Epidermal melanocyte (primary cell): ENCODE measurements around the gene MTMR11.

Experiments
- DNase-seq: peaks from one replicate; pipeline ENCODE4 v3.0.0; 2011; ENCODE audit warnings: low spot score; ENCODE audit not compliant: insufficient read length

Gene MTMR11

DNA sequence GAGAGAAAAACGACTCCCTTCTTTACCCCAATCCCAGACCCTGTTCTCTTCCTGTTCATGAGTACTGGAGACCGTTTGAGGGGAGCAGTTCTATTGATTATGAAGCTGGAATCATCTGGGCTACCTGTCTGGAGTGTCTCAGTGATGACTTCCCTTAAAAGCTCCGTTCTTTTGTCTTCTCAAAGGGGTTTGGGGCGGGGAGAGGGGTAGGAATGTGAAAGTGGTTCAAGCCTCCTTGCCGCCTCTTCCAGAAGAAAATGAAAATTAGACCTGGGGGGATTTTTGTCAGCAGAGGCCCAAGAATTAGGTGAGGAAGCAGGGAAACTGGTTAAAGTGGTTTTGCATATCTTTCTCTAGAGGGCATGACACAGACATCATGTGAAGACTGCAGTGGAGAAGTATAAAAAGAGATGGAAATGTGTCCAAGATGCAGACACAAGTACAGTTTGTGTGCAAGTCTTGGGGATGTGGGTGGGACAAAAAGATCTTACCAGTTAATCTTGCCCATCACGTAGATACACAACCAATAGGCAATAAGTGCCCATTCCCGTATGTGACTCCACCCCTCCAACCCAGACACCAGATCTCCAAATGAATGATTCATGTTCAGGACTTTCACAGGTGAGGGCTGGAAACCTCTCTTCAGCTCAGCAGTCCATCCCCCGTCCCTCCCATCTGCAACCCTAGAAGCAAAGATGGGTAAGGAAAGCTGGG lies 470 bp upstream of the MTMR11 start:
- no peak for DNase-seq

DNA sequence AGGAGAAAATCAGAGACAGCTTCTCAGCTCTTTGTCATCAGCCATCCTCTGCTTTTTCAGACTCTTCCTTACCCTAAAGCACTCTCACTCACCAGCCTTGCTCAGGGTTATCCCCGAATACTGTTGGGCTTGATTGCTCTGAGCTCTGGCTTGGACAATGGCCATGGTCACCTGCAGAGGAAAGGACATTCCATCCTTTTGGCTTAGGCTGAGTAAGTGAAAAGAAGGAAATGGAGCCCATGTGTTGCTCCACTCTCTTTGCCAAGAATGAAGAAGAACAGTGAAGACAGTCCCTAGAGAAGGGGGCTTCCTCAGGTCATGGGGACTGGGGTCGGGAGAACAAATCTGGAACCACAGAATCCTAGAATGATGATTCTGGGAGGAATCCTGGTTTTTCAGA lies 2.3 kb downstream of the MTMR11 start:
- DNase-seq = no peak

DNA sequence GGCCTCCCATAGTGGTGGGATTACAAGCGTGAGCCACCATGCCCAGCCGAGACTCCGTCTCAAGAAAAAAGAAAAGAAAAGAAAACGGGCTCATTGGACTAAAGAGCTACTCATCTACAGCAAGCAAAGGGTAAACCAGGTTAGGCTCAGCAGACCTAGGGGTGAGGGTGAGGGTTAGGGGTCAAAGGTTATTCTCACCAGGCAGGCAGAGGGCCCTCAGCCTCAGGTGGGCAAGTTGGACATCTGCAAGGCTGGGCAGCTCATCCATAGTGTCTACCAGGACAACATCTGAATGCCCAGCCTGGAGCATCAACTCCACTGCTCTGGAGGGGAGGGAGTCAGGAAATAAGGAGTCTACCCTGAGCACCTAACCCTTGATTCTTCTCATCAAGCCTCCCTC lies 3.5 kb downstream of the MTMR11 start:
- no peak for DNase-seq

DNA sequence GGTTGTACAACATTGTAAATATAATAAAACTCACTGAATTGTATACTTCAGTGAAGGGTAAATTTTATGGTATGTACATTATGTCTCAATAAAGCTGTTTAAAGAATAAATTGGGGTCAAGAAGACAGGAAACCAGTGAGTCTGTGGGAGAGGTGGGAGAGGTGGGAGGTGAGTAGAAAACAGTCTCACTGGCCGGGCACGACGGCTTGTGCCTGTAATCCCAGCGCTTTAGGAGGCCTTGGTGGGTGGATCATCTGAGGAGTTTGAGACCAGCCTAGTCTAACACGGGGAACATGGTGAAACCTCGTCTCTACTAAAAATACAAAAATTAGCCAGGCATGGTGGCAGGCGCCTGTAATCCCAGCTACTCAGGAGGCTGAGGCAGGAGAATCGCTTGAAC lies 4.2 kb downstream of the MTMR11 start:
- DNase-seq = no peak

DNA sequence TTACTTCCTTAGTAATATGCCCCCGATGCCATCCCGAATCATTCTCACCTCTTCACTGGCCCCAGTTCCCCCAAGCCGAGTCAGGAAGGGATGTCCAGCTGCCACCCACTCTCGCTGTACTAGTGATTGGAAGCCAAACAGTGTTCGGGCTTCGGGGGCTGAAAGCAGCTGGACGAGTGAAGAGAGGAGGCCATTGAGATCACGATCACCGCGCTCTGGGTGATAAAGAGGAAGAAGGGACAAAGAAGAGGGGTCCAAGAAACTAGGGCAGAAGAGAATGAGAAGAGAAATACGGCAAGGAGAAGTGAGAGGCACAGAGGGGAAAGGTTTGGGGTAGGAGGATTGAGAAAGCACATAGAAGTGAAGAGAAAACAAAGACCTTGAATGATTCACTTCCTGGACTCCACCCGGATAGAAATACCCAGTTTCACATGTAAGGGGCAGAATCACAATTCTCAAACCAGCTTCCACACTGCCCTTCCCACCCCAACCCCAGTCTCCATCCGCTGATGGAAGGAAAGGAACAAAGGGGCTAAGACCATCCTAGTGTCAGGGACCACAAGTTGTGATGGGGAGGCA lies 5.4 kb downstream of the MTMR11 start:
- DNase-seq = no peak

DNA sequence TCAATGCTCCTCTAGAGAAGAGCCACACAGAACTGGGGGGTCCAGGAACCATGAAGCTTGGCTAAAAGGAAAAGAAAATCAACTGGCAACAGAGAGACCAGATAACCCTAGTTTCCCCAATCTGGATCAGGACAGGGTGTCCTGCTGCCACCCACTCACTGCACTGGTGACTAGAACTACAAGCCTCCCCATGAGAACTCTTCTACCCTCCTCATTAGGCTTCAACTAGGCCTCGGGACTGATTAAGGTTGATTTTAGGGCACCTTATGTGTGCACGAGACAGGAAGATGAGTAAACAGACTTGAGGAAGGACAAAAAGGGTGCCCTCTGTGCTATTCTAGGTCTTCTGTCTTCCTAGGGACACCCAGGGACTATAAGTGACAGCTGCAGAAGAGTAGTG lies 6.8 kb downstream of the MTMR11 start:
- no peak for DNase-seq

DNA sequence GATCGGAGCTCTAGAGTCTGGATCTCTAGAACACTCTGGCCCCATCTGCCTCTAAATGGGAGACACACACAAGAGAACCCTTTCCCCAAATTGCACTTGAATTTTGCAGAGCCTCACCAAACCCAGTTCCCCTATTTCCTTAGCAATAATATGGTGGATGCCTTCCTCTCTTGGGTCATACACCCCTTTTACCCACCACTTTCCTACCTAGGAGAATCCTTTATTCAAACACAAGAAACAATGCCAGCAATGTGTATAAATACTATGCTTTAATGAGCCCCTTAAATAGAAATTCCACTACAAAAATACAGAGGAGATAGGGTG lies 8.3 kb downstream of the MTMR11 start:
- no peak for DNase-seq

DNA sequence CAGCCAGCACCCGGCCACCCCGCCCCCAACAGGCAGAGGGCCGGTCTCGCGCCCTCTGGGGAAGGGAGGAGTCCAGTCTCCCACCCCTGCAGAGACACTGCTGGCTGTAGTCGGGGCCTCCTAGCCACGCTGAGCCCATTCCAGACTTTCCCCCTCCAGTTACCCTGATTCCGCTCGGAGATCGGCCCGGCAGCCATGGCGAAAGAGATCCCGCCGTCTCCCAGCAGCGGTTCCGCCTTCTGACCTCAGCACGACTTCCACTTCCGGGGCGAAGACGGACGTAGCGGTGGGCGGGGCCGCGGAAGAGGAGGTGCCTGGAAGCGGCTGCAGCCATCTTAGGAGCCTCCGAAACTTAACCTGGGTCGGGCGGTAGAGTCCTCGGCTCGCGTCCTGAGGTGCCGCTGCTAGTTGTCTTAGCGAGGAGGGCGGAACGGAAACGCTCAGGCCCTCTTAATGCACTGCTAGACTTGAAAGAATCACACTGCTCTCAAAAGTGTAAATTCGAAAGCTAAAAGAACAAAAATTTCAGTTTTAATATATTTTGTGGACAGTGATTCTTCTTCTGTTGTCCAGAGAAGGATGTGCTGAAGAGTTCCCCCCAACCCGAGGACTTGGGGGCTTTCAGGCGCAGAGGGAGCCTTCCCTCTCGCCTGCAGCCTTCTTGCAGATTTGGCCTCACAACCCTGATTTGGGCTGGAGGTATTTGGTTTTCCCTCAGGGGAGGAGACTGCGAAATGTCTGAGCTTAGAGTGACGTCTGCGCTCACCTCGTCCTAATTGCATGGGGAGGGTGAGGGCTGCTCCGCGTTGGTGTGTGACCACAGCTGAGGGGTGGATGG lies 8.9 kb downstream of the MTMR11 start, which contains the start of gene SF3B4:
Gene SF3B4 (minus strand): TSS at position 241 of the 838 bp plus-strand sequence. CDS start 44 bp downstream, at position 197.
- DNase-seq = peak; percentile 79

DNA sequence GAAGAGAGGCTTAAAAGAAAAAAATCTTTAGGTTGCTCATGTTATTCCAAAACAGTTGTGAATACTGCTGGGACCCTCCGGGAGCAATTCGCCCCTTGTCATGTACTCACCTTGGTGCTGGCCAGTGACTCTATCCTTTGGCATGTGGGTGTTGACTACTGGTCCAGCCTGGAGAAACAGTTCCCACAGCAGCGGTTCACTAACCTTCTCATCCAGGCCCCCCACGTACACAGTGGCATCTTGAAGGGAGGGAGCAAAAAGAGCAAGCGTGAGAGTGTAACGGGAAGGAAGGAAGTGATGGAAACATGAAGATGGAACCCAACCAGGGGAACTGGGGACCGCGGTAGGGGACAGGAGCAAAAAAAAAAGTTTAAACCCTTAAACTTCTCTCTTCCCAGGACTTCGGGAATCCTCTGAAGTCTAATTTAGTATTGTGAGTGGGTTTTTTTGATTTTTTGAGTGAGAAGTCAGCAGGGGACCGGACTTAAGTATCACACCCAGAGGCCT lies 9.6 kb downstream of the MTMR11 start:
- DNase-seq = no peak

DNA sequence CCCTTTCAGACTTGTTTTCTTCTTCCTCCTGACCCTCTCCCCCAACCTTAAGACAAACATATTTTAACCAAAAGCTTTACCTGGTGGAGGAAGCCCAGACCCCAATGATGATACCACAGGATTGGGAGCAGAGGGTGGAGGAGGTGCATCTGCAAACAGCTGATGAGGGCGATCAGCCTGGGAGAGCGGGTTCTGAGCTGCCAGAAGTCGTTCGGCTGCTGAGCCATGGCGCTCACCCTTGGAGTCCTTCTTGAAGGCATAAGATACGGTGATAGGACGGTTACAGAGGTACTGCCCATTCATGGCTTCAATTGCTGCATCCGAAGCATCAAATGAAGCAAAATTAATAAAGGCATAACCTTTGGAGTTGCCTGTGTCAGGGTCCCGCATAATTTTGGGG lies 10.4 kb downstream of the MTMR11 start:
- DNase-seq = no peak

DNA sequence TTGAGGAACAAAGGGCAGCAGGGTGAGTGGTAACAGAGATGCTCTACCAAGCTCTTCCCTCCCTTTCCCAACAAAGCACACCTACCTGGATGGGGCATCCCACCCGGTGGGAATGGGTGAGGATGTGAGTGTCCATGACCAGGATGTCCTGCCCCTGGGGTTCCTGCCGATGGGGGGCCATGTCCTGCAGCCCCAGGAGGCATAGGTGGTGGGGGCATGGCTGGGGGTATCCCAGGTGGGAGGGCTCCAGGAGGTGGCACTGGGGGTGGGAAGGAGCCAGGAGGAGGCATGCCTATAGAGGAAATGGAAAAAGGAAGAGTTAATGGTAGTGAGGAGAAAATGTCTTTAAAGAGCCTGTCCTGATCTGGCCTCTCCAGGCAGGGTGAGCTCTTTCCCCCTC lies 10.9 kb downstream of the MTMR11 start:
- DNase-seq = no peak

DNA sequence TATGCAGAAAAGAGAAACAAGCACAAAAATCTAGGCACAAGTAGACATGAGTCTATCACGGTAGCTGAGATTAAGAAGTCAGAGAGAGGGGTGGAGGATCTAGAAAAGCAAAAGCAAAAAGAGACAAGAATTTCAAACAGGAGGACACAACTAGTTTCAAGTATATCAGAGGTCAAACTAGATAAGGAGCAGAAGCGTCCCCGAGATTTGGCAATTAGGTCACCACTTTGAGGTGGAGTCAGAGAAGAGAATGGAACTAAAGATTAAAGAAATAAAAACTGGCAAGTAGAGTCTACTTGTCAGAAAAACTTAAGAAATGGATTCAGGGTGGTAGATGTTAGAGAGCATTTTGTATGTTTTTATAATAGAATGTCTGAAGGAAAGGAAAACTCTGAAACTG lies 11.3 kb downstream of the MTMR11 start:
- no peak for DNase-seq

DNA sequence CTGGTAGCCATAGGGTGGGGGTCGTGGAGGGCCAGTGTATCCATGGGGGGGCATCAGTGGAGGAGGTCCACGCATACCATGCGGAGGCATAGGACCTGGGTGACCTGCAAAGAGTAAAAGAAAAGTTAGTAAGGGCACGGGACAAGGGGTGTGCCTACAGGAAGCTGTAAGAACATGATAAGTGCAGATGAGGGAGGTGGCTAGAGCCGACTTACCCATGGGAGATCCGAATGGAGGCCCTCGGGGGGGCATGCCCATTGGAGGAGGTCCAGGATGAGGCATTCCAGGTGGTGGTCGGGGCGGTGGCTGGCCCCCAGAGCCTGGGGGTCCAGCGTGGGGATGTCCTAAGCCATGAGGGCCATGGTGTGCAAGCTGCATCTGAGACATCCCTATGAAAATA lies 13.1 kb downstream of the MTMR11 start:
- no peak for DNase-seq

DNA sequence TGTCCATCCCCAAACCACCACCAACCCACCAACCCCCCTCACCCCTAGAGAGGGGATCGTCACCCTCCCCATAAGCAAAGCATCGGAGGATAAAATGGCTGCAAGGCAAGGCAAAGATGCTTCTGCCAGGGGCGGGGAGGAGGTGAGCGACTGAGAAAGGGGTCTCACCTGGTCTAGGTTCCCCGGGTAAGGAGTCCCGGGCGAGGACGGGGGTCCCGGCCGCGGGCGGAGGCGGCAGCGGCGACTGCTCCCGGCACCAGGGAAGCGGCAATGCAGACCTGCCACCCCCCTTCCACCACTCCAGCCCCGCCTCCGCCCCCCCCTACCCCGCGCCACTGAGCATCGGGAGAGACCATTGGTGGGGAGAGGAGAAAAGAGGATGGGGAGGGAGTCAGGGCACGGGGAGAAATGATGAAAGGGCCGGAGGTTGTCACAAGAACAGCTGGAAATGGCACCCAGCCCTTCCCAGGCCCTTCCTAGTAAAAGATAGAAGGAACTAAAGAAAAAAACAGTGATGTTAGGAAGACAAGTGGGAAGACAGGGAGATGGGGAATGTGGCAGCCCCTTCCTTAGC lies 19.0 kb downstream of the MTMR11 start, which contains the start of gene SV2A:
Gene SV2A (minus strand): TSS at position 274 of the 574 bp plus-strand sequence. CDS start 4,004 bp downstream, outside the sequence.
- peak; percentile 67 for DNase-seq

DNA sequence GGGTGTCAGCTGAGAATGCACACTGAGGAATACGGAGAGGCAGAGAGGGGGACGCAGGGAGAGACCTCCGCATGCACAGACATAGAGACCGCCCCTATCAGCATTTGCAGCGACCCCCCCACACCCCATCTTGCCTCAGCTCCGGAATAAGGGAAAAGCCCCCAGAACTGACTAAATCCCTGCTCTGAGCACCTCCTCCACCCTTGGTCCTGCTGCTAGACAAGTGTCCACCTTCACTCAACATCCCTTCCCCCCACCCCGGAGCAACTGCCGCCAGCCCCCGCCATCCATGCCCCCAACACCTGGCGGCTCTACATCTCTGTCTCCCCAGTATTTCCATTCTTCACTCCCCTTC lies 19.8 kb downstream of the MTMR11 start:
- DNase-seq = no peak

DNA sequence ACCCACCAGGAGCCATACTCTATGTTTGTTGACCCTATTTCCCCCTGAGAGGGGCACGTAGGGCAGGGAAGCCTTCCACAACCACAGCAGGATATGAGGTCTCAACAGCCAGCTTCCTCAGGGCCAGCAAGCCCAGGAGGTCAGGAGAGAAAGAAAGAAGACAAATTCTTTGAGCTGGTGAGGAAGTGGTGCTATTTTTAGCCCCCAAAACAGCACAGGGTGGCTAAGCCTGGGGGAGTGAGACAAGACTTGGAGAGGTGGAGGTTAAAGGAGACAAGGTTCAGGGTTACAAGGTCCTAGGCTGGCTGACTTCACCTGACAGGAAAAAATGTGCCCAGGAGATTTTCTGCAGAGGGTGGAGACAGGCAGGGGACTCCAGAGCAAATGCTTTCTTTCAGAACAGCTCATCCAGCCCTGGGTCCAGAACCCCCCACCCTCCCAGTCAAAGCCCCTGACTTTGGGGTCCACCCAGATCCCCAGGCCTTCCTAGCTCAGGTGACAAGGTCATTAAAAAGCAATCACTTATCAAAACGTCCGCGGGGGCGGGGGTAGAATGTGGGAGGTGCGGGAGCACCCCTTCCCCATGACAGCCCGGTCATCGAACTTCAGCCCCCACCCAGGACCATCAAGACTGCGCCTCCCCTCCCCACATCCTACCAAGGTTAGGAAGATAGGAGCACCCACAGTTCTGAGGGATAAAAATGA lies 20.3 kb downstream of the MTMR11 start:
- DNase-seq = no peak

DNA sequence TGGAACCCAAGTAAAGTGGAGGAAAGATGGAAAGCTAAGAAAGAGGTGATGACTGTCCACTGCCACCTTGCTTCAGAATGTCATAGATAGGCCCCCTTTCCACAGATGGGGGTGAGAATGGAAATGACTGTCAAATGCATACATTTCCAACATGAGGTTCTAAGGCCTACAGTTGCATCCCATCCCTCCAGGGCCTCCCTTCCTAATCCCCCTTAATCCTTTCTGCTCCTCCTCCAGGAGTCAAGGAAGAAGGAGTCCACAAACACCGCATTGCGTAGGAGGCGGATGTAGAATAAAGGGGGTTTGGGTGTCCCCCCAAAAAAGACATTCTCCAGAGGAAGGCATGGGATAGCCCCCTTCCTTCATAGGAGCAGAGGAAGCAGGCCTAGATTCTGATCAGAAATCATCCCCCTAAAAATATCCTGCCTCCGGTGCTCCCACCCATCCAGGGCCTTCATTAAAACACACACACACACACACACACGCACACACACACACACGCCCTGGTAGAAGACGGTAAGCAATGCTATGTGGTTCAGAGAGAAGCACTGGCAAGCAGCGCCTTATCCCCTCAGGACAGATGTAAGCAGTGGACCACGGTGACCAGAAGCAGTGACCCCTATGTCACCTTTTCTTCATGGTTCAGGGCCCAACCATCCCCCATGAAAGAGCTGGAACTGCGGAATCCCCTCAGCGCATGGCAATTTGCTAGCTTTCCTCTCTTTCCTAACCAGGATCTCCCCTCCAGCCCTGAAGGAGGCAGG lies 21.1 kb downstream of the MTMR11 start:
- DNase-seq = no peak

DNA sequence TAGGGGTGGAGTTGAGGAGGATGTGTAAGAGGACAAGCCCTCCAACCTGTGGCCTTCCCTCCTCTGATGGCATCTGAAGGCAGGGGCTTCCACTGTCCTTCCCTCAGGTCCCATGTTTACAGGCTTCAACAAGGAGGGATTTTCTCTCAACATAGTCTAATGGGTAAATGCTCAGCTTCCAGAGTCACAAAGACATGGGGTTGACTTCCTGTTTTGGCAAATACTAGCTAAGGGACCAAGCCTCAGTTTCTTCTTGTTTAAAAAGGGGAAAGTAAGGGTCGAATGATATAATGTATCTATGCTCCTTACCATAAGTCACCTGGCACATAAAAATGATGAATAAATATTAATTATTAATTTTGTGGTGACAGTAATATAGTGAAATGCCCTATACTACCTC lies 22.1 kb downstream of the MTMR11 start:
- DNase-seq = no peak

DNA sequence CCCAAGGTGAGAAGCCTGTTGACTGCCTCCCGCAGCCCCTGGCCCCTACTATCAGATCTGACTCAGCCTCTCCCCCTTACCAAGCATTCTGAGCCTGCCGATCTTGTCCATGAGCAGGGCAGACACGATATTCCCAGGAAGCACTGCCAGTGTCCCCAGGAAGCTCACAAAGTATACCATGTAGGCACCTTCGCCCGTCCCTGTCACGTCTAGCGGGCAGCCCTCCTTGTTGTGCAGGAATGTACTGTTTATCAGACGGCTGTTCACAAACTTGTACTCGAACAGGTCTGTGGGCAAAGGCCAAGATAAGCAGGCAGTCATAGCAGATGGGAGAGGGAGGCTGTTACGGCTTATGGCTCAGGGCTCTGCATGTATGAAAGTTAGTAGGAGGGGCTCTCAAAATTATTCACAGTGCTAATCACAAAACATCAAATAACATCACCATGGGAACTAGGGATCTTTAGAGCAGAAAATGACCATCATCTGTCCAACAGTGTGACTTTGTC lies 30.1 kb downstream of the MTMR11 start:
- no peak for DNase-seq

DNA sequence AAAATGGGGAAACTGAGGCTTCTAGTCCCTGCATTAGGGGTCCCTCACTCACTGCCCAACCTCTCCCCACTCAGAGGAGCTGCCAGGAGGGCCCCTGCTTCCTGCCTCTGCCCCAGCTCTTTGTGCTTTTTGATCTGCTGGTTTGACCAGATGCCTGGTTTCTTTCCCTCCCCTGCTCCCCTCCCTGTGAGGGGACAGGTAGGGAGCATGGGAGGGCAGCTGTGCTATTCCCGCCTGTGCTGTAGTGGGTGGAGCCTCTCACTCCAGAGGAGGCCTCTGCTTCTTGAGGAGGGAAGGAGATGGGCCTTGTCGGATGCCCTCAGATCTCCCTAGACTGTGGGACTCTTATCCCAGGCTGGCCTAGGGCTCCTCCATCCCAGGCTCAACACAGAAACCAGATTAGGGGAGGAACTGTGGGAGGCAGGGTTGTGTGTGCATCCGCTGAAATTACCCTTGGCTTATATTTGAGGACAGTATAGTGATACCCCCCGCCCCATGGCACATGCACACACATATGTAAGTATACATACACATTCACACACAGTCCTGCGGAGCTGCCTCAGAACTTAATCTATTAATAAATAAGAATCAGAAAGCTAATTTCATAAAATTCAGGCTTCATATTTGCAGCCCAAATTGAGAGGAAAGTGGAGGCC lies 32.7 kb downstream of the MTMR11 start:
- no peak for DNase-seq
